ENCODE results near the gene ATP2A3. TPM values are rescaled to one million over a fixed set of nuclear protein-coding genes. Genes with fewer than 3 reads are reported as not detected.

The ATP2A3 gene
- total and polyA plus RNA-seq, 8 donors, result 17.8 to 67.7 (median 42.3) TPM

DNA sequence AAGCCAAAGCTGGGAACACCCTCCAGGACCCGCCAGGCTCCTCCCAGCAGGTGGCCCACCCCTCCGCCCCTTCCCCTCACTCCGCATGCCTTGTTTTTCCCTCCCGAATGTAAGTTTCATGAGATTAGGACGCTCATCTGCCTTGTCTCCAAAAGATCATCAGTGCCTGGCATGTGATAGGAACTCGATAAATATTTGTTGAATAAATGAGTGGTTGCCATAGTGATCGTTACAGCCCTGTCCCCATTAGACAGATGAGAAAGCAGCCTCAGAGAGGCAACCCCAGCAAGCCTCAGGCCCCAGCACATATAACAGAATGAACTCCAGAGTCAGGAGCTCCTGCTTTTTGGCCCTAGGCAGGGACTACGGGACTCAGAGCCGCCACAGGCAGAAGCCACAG is 76.4 kb downstream of the ATP2A3 start:
- ATAC-seq (no peak), DNase-seq (no peak), FAIRE-seq (no peak)
- Histone ChIP-seq H3K36me3 (no peaks in the 10 kb centered on the region), H3K4me3 (no peak overlapping the region), H3K27me3 (no peaks in the 10 kb centered on the region), H3K4me1 (peaks cover 0 to 15% (median 0%) of the 10 kb centered on the region in 3 donors), H3K9me3 (no peaks in the 10 kb centered on the region), H3K27ac (peak overlapping the region in 2 of 4 donors; percentile 39 to 42)
- intact Hi-C loops (cut with DNase I), result no loop called here
- TF ChIP-seq, protein P1, sequence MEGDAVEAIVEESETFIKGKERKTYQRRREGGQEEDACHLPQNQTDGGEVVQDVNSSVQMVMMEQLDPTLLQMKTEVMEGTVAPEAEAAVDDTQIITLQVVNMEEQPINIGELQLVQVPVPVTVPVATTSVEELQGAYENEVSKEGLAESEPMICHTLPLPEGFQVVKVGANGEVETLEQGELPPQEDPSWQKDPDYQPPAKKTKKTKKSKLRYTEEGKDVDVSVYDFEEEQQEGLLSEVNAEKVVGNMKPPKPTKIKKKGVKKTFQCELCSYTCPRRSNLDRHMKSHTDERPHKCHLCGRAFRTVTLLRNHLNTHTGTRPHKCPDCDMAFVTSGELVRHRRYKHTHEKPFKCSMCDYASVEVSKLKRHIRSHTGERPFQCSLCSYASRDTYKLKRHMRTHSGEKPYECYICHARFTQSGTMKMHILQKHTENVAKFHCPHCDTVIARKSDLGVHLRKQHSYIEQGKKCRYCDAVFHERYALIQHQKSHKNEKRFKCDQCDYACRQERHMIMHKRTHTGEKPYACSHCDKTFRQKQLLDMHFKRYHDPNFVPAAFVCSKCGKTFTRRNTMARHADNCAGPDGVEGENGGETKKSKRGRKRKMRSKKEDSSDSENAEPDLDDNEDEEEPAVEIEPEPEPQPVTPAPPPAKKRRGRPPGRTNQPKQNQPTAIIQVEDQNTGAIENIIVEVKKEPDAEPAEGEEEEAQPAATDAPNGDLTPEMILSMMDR (IDR thresholded peaks at IDR 0.05), result no peak
- WGBS, 2 donors, result 69 to 82% methylated on average over 9 of the region's 9 CpGs

DNA sequence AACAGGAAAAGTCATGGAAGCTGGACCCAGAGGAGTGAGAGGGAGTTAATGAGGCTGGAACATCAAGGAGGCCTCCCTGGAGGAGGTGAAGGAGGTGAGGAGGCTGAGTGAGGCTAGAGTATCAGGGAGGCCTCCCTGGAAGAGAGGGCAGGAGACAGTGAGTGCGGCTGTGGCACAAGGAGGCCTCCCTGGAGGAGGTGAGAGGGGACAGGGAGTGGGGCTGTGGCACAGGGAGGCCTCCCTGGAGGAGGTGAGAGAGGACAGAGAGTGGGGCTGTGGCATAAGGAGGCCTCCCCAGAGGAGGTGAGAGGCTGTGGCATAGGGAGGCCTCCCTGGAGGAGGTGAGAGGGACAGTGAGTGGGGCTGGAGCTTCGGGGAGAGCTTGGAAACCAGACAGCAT is 76.8 kb downstream of the ATP2A3 start:
- Histone ChIP-seq H3K4me1 (peaks cover 0 to 15% (median 0%) of the 10 kb centered on the region in 3 donors), H3K27me3 (no peaks in the 10 kb centered on the region), H3K27ac (peak overlapping the region in 2 of 4 donors; percentile 39 to 42), H3K4me3 (no peak overlapping the region), H3K9me3 (no peaks in the 10 kb centered on the region), H3K36me3 (no peaks in the 10 kb centered on the region)
- FAIRE-seq, result no peak
- TF ChIP-seq, protein P1 (IDR thresholded peaks at IDR 0.05), result no peak
- intact Hi-C loops (cut with DNase I), result no loop called here
- ATAC-seq, result no peak
- DNase-seq, result no peak
- WGBS, 2 donors, result 79 to 83% methylated on average over 2 of the region's 2 CpGs

DNA sequence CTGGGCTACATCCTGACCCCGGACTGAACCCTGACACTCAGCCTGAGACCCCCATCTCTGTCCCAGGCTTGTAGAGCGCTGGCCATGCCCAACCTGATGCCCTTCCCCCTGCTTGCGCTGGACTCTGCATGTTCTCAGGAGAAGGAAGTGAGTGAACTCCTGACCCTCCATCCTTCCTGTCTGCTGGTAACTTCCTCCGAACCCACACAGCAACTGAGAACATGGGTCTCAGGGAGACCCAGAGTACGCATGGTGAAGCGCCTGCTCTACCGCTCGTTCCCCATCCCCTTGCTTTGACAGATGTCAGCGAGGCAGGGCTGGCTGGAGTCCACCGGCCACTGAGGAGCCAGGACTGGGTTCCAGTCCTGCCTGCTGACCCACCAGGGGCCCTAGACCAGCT is 77.5 kb downstream of the ATP2A3 start:
- intact Hi-C loops (cut with DNase I), result no loop called here
- peak overlapping the region in 2 of 4 donors; percentile 39 to 42 for H3K27ac ChIP-seq
- 88 to 89% methylated on average over 10 of the region's 10 CpGs for WGBS, 2 donors
- no peaks in the 10 kb centered on the region for H3K9me3 ChIP-seq
- DNase-seq, result peak in 2 of 6 donors; percentile 21 to 31
- H3K4me1 ChIP-seq, result peaks cover 0 to 13% (median 0%) of the 10 kb centered on the region in 3 donors
- H3K36me3 ChIP-seq, result no peaks in the 10 kb centered on the region
- no peaks in the 10 kb centered on the region for H3K27me3 ChIP-seq
- TF ChIP-seq, protein P1 (IDR thresholded peaks at IDR 0.05), result no peak
- FAIRE-seq, result no peak
- ATAC-seq, result peak in 1 of 4 donors; percentile 50
- H3K4me3 ChIP-seq, result no peak overlapping the region

DNA sequence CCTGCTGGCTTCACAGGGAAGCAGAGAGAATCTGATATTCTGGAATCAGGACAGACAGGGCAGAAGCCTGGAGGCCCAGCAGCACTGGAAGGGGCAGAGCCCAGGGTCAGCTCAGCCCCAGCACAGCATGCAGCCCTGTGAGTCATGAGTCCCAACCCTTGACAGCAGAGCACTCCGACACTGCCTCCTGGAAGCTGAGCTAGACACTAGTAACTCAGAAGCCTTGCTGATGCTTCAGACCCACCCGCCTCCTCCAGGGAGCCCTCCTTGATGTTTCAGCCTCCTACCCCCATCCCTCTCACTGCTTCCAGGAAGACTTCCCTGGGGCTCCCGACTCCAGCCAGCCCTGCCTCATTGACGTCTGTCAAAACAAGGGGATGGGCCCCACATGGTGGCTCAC is 78.3 kb downstream of the ATP2A3 start:
- no peaks in the 10 kb centered on the region for H3K9me3 ChIP-seq
- ATAC-seq (no peak), FAIRE-seq (no peak), DNase-seq (no peak)
- WGBS, 2 donors, result 86 to 92% methylated on average over 4 of the region's 4 CpGs
- no peak overlapping the region for H3K27ac ChIP-seq
- H3K27me3 ChIP-seq, result no peaks in the 10 kb centered on the region
- TF ChIP-seq, protein P1 (IDR thresholded peaks at IDR 0.05), result no peak
- no peaks in the 10 kb centered on the region for H3K36me3 ChIP-seq
- H3K4me1 ChIP-seq, result peaks cover 0 to 7% (median 0%) of the 10 kb centered on the region in 3 donors
- H3K4me3 ChIP-seq, result no peak overlapping the region
- intact Hi-C loops (cut with DNase I), result no loop called here

DNA sequence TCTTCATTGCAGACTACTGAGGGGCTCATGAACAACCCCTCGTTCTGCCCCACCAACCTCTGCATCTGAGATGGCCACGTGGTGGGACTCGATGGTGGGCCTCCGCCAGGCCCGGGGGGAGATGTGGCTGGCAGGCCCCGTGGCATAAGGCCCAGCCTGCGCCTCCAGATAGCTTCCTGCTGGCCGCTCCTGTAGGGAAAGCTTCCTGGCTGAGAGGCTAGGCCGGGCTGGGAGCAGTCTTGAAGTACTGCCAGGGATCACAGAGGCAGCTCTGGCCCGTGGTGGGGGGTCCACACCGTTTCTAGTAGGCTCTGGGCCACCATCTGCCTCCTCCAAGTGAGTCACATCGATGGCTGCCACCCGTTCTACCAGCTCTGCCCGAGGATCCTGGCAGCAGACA is 79.0 kb downstream of the ATP2A3 start:
- 84% methylated on average over 14 of the region's 14 CpGs for WGBS, 2 donors
- Histone ChIP-seq H3K4me3 (no peak overlapping the region), H3K36me3 (no peaks in the 10 kb centered on the region), H3K27ac (no peak overlapping the region), H3K4me1 (peaks cover 0 to 3% (median 0%) of the 10 kb centered on the region in 3 donors), H3K9me3 (no peaks in the 10 kb centered on the region), H3K27me3 (no peaks in the 10 kb centered on the region)
- DNase-seq (no peak), ATAC-seq (no peak), FAIRE-seq (no peak)
- intact Hi-C loops (cut with DNase I), result no loop called here
- TF ChIP-seq, protein P1 (IDR thresholded peaks at IDR 0.05), result no peak
